Activated naive CD4-positive, alpha-beta T cell treated with anti-CD3 and anti-CD28 coated beads, Interleukin-2, amount 50 U/mL, for 24 hours (primary cell): ENCODE measurements around the gene NDN.

ENCODE experiments used
- H3K27ac Mint-ChIP-seq: one replicate; pipeline ENCODE4 v1.8.0; 2021; ENCODE audit warnings: mild to moderate bottlenecking, mixed read lengths
- H3K27me3 Mint-ChIP-seq: one replicate; pipeline ENCODE4 v1.8.0; 2021; ENCODE audit warnings: mixed read lengths
- H3K36me3 Mint-ChIP-seq: one replicate; pipeline ENCODE4 v1.8.0; 2021; ENCODE audit warnings: mixed read lengths
- H3K4me1 Mint-ChIP-seq: one replicate; pipeline ENCODE4 v1.8.0; 2021; ENCODE audit warnings: mixed read lengths
- H3K4me3 Mint-ChIP-seq: one replicate; pipeline ENCODE4 v1.8.0; 2021; ENCODE audit warnings: mild to moderate bottlenecking, mixed read lengths
- H3K9me3 Mint-ChIP-seq: one replicate; pipeline ENCODE4 v1.8.0; 2021; ENCODE audit warnings: mixed read lengths

NDN gene

GRCh38 chr15:23647421-23648370, 39.4 kb downstream of the NDN start, which contains the start of gene MAGEL2:
Gene MAGEL2 (minus strand): TSS chr15:23647867. CDS start chr15:23647742, 125 bp downstream.
- Mint-ChIP-seq H3K27ac (no peak within 1 kb of the TSS), H3K4me3 (no peak within 1 kb of the TSS), H3K27me3 (no peaks in the 10 kb centered on the region)

GRCh38 chr15:23647001-23647295, 40.2 kb downstream of the NDN start:
- no peaks in the 10 kb centered on the region for H3K36me3 Mint-ChIP-seq
- H3K27me3 Mint-ChIP-seq = no peaks in the 10 kb centered on the region
- no peaks in the 10 kb centered on the region for H3K9me3 Mint-ChIP-seq
- H3K4me1 Mint-ChIP-seq = no peaks in the 10 kb centered on the region
- no peak overlapping the region for H3K27ac Mint-ChIP-seq
- no peak overlapping the region for H3K4me3 Mint-ChIP-seq

More at GRCh38 chr15:23647421-23648370, 39.4 kb downstream of the NDN start, which contains the start of gene MAGEL2:
- no peaks in the 10 kb centered on the region for H3K4me1 Mint-ChIP-seq
- H3K36me3 Mint-ChIP-seq = no peaks in the 10 kb centered on the region
- no peaks in the 10 kb centered on the region for H3K9me3 Mint-ChIP-seq

DNA sequence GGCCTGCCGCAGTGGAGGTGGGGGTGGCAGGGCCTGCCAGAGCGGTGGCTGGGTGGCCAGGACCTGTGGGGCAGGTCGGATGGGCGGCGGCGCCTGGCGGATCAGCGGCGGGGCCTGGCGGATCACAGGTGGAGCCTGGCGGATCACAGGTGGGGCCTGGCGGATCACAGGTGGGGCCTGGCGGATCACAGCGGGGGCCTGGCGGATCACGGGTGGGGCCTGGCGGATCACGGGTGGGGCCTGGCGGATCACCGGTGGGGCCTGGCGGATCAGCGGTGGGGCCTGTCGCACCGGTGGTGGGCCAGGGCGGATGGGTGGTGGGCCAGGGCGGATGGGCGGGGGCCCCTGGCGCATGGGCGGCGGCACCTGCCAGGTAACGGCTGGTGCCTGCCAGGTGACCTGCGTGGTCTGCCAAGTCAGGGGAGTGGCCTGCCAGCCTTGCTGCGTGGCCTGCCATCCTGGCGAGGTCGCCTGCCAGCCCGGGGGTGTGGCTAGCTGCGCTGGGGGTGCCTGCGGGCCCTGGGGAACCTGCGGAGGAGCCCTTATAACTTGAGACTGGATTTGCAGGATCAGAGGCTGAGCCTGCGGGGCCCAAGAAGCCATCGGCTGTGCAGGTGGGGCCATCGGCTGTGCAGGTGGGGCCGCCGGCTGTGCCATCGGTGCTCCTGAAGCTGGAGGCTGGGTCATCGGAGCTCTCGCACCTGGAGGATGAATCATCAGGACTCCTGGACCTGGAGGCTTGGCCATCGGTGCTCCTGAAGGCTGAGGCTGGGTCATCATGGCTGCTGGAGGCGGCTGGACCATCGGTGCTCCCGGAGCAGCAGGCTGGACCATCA, 40.7 kb downstream of the NDN start:
- Mint-ChIP-seq H3K4me1 (no peaks in the 10 kb centered on the region), H3K4me3 (no peak overlapping the region), H3K36me3 (no peaks in the 10 kb centered on the region), H3K9me3 (no peaks in the 10 kb centered on the region), H3K27me3 (no peaks in the 10 kb centered on the region), H3K27ac (no peak overlapping the region)

- Mint-ChIP-seq H3K27ac (no peak overlapping the region), H3K9me3 (no peaks in the 10 kb centered on the region), H3K27me3 (no peaks in the 10 kb centered on the region), H3K4me3 (no peak overlapping the region), H3K36me3 (no peaks in the 10 kb centered on the region), H3K4me1 (no peaks in the 10 kb centered on the region)
Measured at GRCh38 chr15:23645371-23646164, 41.5 kb downstream of the NDN start.

- no peak overlapping the region for H3K4me3 Mint-ChIP-seq
- H3K9me3 Mint-ChIP-seq = no peaks in the 10 kb centered on the region
- H3K36me3 Mint-ChIP-seq = no peaks in the 10 kb centered on the region
- H3K27me3 Mint-ChIP-seq = no peaks in the 10 kb centered on the region
- H3K27ac Mint-ChIP-seq = no peak overlapping the region
- H3K4me1 Mint-ChIP-seq = no peaks in the 10 kb centered on the region
Measured at GRCh38 chr15:23644829-23645228, 42.3 kb downstream of the NDN start.

DNA sequence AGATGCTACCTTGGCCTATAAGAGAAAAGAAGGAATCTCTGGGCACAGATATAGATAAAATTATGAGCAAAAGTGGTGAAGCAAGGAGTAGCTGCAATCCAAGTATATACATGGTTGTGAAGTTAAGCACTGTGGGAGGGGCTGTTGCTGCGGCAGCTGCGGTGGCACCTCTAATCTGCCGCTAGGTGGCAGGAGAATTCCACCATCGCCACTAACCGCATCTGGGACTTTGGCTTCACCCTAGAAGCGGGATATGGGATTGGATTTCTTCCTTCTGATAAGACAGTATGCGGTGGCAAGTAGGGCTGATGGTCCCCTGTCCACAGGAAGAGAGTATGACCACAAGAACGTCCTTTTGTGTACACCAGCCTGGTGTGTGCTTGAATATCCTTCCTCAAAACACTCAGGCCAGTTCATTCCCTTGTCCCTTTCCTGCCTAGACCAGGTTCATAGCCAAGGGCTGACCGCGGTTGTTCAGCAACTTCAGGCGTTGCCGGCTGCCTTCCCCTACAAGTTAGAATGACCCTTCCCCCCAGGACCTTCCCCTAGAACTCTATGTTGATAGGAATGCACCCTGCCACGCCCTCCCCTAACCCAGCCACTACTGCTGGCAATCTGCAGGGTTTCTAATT, 44.6 kb downstream of the NDN start:
- Mint-ChIP-seq H3K27ac (no peak overlapping the region), H3K4me1 (no peaks in the 10 kb centered on the region), H3K27me3 (no peaks in the 10 kb centered on the region), H3K36me3 (no peaks in the 10 kb centered on the region), H3K4me3 (no peak overlapping the region), H3K9me3 (no peaks in the 10 kb centered on the region)
